Ascending aorta (tissue), 2 donors: Measurements from ENCODE around the gene STOX1. TPM values are rescaled to one million over a fixed set of nuclear protein-coding genes. Genes with fewer than 3 reads are reported as not detected.
"Not testable (repeated sequence)": the region's sequence is repeated elsewhere in the genome, so short reads cannot be mapped to it uniquely, and the experiment has no call there.

Experiments
- DNase-seq, 2 donors: peaks; one replicate each; pipeline ENCODE4 v3.0.0-alpha.2; 2019; ENCODE audit warnings: low spot score in 2 of 2
- H3K27ac ChIP-seq, 2 donors: fragments of 200-600 bp; sonication (generic); one replicate each; pipeline ENCODE4 v1.5.1; 2016 to 2017; ENCODE audit warnings: mild to moderate bottlenecking in 1 of 2
- H3K27me3 ChIP-seq: fragments of 200-600 bp; sonication (generic); one replicate; pipeline ENCODE4 v1.5.1; 2017
- H3K36me3 ChIP-seq, 2 donors: fragments of 200-600 bp; sonication (generic); one replicate each; pipeline ENCODE4 v1.5.1; 2016
- H3K4me1 ChIP-seq, 2 donors: fragments of 200-600 bp; sonication (generic); one replicate each; pipeline ENCODE4 v1.5.1; 2016 to 2017; ENCODE audit warnings: mild to moderate bottlenecking in 1 of 2
- H3K4me3 ChIP-seq, 2 donors: fragments of 200-600 bp; sonication (generic); one replicate each; pipeline ENCODE4 v1.5.1; 2016 to 2017; ENCODE audit warnings: mild to moderate bottlenecking in 1 of 2
- H3K9me3 ChIP-seq, 2 donors: fragments of 200-600 bp; sonication (generic); one replicate each; pipeline ENCODE4 v1.5.1; 2016
- CTCF ChIP-seq, 3 experiments: fragments of 200-600 bp in 2 of 3; fragments of 450-650 bp in 1 of 3; sonication (generic) in 2 of 3; IDR thresholded peaks; one replicate each; pipeline ENCODE4 v1.5.1; 2016 to 2019; ENCODE audit warnings: antibody characterized with exemption in 3 of 3, mild to moderate bottlenecking in 1 of 3, moderate library complexity in 1 of 3
- intact Hi-C: fragments of 100-400 bp; cut with DNase I; formaldehyde crosslinking; loops from one replicate; pipeline ENCODE4 v1.15.1; 2023
- total RNA-seq: library from RNA; depleted of rRNA; stranded (reverse); fragments of >200 nt; gene quantifications from one replicate; pipeline ENCODE4 v1.1.0, GENCODE V29; 2016

STOX1 gene
- total RNA-seq, 1 donor from 2014 or later = 0.11 TPM

- no peaks in the 10 kb centered on the region for H3K36me3 ChIP-seq
- DNase-seq = no peak
- H3K9me3 ChIP-seq = peaks cover 0 to 14% of the 10 kb centered on the region in 2 donors
- no peak overlapping the region for H3K4me3 ChIP-seq
- H3K27ac ChIP-seq = no peak overlapping the region
- intact Hi-C loops = no loop called here
- H3K27me3 ChIP-seq = no peaks in the 10 kb centered on the region
- TF ChIP-seq CTCF (IDR thresholded peaks at IDR 0.05) = no peak
- H3K4me1 ChIP-seq = no peaks in the 10 kb centered on the region
These were observed 33.9 kb downstream of the STOX1 start for GRCh38 chr10:68861253-68861652.

- intact Hi-C loops = no loop called here
- Histone ChIP-seq H3K27ac (no peak overlapping the region), H3K27me3 (no peaks in the 10 kb centered on the region), H3K4me1 (no peaks in the 10 kb centered on the region), H3K36me3 (no peaks in the 10 kb centered on the region), H3K9me3 (peaks cover 0 to 14% of the 10 kb centered on the region in 2 donors), H3K4me3 (no peak overlapping the region)
- DNase-seq = no peak
- no peak for TF ChIP-seq CTCF (IDR thresholded peaks at IDR 0.05)
These were observed 37.3 kb downstream of the STOX1 start for GRCh38 chr10:68864611-68865010.

- H3K27ac ChIP-seq, H3K4me3 ChIP-seq, H3K4me1 ChIP-seq, DNase-seq, H3K36me3 ChIP-seq, H3K9me3 ChIP-seq, H3K27me3 ChIP-seq, intact Hi-C loops: not testable (repeated sequence)
These were observed 40.8 kb downstream of the STOX1 start for GRCh38 chr10:68868173-68868572.

- Histone ChIP-seq H3K4me1 (no peaks in the 10 kb centered on the region), H3K36me3 (no peaks in the 10 kb centered on the region), H3K27ac (no peak overlapping the region), H3K4me3 (no peak overlapping the region), H3K27me3 (no peaks in the 10 kb centered on the region), H3K9me3 (no peaks in the 10 kb centered on the region)
- no peak for DNase-seq
- TF ChIP-seq CTCF (IDR thresholded peaks at IDR 0.05) = no peak
- intact Hi-C loops = no loop called here
These were observed 42.3 kb downstream of the STOX1 start for GRCh38 chr10:68869623-68870022.

- H3K4me1 ChIP-seq = no peaks in the 10 kb centered on the region
- no peaks in the 10 kb centered on the region for H3K9me3 ChIP-seq
- no peaks in the 10 kb centered on the region for H3K27me3 ChIP-seq
- DNase-seq = no peak
- no peak overlapping the region for H3K27ac ChIP-seq
- intact Hi-C loops = no loop called here
- no peaks in the 10 kb centered on the region for H3K36me3 ChIP-seq
- no peak for TF ChIP-seq CTCF (IDR thresholded peaks at IDR 0.05)
- no peak overlapping the region for H3K4me3 ChIP-seq
These were observed 42.7 kb downstream of the STOX1 start for GRCh38 chr10:68870061-68870460.

- no peak for DNase-seq
- Histone ChIP-seq H3K27ac (no peak overlapping the region), H3K27me3 (no peaks in the 10 kb centered on the region), H3K36me3 (no peaks in the 10 kb centered on the region), H3K4me3 (no peak overlapping the region), H3K9me3 (no peaks in the 10 kb centered on the region), H3K4me1 (no peaks in the 10 kb centered on the region)
- no peak for TF ChIP-seq CTCF (IDR thresholded peaks at IDR 0.05)
- intact Hi-C loops = no loop called here
These were observed 43.3 kb downstream of the STOX1 start for GRCh38 chr10:68870545-68871104.
